A673 (cell line): ENCODE measurements around the gene TIMM17B. TPM values are rescaled to one million over a fixed set of nuclear protein-coding genes. Genes with fewer than 3 reads are reported as not detected.

Experiments
- BruUV-seq: library from RNA; stranded (reverse); fragments of 400-500 nt; replicated peaks from 2 replicates; lab custom pipeline; 2021; lab: Mats Ljungman, UMichigan
- CTCF ChIA-PET: fragments of 300-600 bp; sonication (Branson Sonifier 250); formaldehyde crosslinking; loops from one replicate; lab custom pipeline; 2022; ENCODE audit warnings: antibody characterized with exemption; lab: Charles Lee
- POLR2A ChIA-PET: fragments of 300-600 bp; sonication (Branson Sonifier 250); formaldehyde crosslinking; loops from one replicate; lab custom pipeline; 2022; ENCODE audit warnings: antibody characterized with exemption; ENCODE audit not compliant: low non-redundant PET; lab: Charles Lee
- DNase-seq: peaks from one replicate; pipeline ENCODE4 v3.0.0-alpha.2; 2015; ENCODE audit warnings: low spot score
- H3K27ac ChIP-seq: fragments of 200-600 bp; sonication (generic); 2 replicates; pipeline ENCODE4 v1.5.1; 2016; ENCODE audit warnings: mixed run types, low read depth, mild to moderate bottlenecking, mixed read lengths, antibody characterized with exemption, low read length; ENCODE audit not compliant: poor library complexity, severe bottlenecking
- H3K27me3 ChIP-seq: fragments of 200-600 bp; sonication (generic); replicated peaks from 2 replicates; pipeline ENCODE4 v1.6.1; 2017; ENCODE audit warnings: mixed run types, low read depth, mild to moderate bottlenecking, mixed read lengths, antibody characterized with exemption, low read length; ENCODE audit not compliant: insufficient read depth, poor library complexity
- H3K36me3 ChIP-seq: fragments of 200-600 bp; sonication (generic); 2 replicates; pipeline ENCODE4 v1.6.1; 2016; ENCODE audit warnings: mixed run types, mild to moderate bottlenecking, mixed read lengths, antibody characterized with exemption, low read length; ENCODE audit not compliant: insufficient read depth, poor library complexity, severe bottlenecking
- H3K4me1 ChIP-seq: fragments of 200-600 bp; sonication (generic); 2 replicates; pipeline ENCODE4 v1.6.1; 2017; ENCODE audit warnings: mixed run types, mild to moderate bottlenecking, mixed read lengths, antibody characterized with exemption, low read length; ENCODE audit not compliant: insufficient read depth, poor library complexity, severe bottlenecking
- H3K4me3 ChIP-seq: fragments of 200-600 bp; sonication (generic); 2 replicates; pipeline ENCODE4 v1.5.1; 2016; ENCODE audit warnings: low read depth, mixed run types, mild to moderate bottlenecking, mixed read lengths, low read length; ENCODE audit not compliant: poor library complexity, severe bottlenecking
- H3K9me3 ChIP-seq: fragments of 200-600 bp; sonication (generic); 2 replicates; pipeline ENCODE4 v1.6.1; 2016; ENCODE audit warnings: mixed run types, low read depth, mild to moderate bottlenecking, mixed read lengths, antibody characterized with exemption, low read length; ENCODE audit not compliant: poor library complexity, severe bottlenecking
- CTCF ChIP-seq: fragments of 300-800, 200-600 bp; sonication (generic); conservative IDR thresholded peaks from 2 replicates; pipeline ENCODE4 v1.5.1; 2017; ENCODE audit warnings: low read depth, mild to moderate bottlenecking, antibody characterized with exemption, low read length, moderate library complexity, mixed read lengths
- EZH2 ChIP-seq: fragments of 200-600 bp; sonication (generic); IDR thresholded peaks from 2 replicates; pipeline ENCODE4 v1.6.1; 2017; ENCODE audit warnings: borderline replicate concordance, low read depth, mild to moderate bottlenecking, mixed read lengths, antibody characterized with exemption, low read length; ENCODE audit not compliant: poor library complexity, severe bottlenecking
- intact Hi-C: fragments of 100-400 bp; cut with micrococcal nuclease; formaldehyde crosslinking; loops from one replicate; pipeline ENCODE4 v1.10.0; 2022; ENCODE audit not compliant: unreplicated experiment
- total RNA-seq: library from RNA; stranded (reverse); gene quantifications from 2 replicates; pipeline ENCODE4 v1.2.3, GENCODE V29; 2021

Gene TIMM17B
- total RNA-seq, 1 experiment from 2014 or later = 60.8 TPM

DNA sequence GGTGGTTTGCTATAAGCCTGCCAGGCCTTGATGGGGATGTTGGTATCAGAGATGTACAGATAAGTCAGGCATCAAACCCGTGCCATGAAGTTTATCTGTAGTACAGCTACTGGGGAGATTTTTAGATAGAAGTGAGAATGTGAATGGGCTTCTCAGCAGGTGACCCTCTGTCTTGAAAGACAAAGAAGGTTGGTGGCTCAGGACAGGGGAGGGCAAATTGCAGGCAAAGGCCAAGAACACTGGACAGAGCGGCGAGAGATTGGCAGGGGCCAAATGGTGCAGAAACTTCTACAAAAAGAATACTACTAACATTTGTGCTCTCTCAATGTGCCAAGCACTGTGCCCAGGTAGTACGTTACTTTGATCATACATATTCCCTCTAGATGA lies 23.1 kb upstream of the TIMM17B start:
- CTCF ChIA-PET = no interaction called here
- Histone ChIP-seq H3K4me1 (peaks cover 4% of the 10 kb centered on the region), H3K4me3 (no peak overlapping the region), H3K36me3 (peaks cover 5% of the 10 kb centered on the region), H3K9me3 (no peaks in the 10 kb centered on the region), H3K27ac (no peak overlapping the region), H3K27me3 (no peaks in the 10 kb centered on the region)
- POLR2A ChIA-PET = no interaction called here
- no peak for DNase-seq
- no TSS peak for BruUV-seq
- no peak for TF ChIP-seq CTCF
- intact Hi-C loops = no loop called here

DNA sequence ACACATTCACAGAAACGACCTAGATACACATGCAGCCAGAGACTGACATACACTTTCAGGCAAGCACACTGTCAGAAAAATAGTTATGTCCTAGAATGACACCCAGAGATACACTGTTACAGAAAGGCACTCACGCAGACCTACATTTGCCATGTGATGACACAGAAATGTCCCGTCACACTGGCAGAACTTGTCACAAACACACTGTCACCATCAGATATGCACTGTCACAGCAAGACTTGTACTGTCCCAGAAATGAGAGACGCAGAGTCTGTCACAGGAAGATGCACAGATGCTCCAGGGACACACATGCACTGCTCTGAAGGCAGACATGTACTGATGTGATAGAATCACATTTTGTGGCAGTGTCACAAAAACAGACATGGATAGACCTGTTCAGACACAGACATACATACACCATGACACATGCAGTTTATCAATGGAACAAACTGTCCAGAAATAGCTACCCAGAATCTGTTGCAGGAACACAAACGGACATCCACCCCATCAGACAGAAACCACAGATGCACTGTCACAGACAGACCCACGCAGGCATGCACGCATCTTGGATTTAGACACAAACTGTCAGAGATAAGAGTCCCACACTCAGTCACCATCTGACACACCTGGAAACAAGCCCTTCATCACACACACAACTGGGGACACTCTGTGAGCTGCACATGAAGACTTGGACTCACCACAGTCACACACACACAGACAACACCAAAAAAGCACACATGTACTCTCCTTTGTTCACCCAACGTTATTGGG lies 22.6 kb upstream of the TIMM17B start:
- DNase-seq = no peak
- Histone ChIP-seq H3K4me3 (no peak overlapping the region), H3K4me1 (peaks cover 4% of the 10 kb centered on the region), H3K27me3 (no peaks in the 10 kb centered on the region), H3K9me3 (no peaks in the 10 kb centered on the region), H3K36me3 (peaks cover 5% of the 10 kb centered on the region), H3K27ac (no peak overlapping the region)
- ChIA-PET CTCF (no interaction called here), POLR2A (no interaction called here)
- no TSS peak for BruUV-seq
- TF ChIP-seq EZH2 (no peak), CTCF (no peak)
- intact Hi-C loops = loop anchor here (5.0 kb wide), 1 partner anchor 323 kb away; the partner anchor contains the start of gene WDR13

GRCh38 chrX:48919360-48919841 lies 21.8 kb upstream of the TIMM17B start:
- POLR2A ChIA-PET = no interaction called here
- TF ChIP-seq EZH2 = no peak
- TF ChIP-seq CTCF = no peak
- Histone ChIP-seq H3K9me3 (no peaks in the 10 kb centered on the region), H3K27me3 (no peaks in the 10 kb centered on the region), H3K4me3 (peak overlapping the region; percentile 69), H3K27ac (peak overlapping the region; percentile 48), H3K4me1 (peaks cover 4% of the 10 kb centered on the region), H3K36me3 (peaks cover 8% of the 10 kb centered on the region)
- BruUV-seq = no TSS peak
- intact Hi-C loops = loop anchor here (5.0 kb wide), 1 partner anchor 322 kb away; the partner anchor contains the start of gene WDR13
- DNase-seq = no peak
- CTCF ChIA-PET = interaction anchor here (0.6 kb wide), 1 partner anchor 271 kb away, joined by 5 read pairs; no protein-coding TSS in a partner anchor
